Erythroblast (primary cell): ENCODE results near the gene THSD4.

ENCODE experiments used
- GATA1 ChIP-seq: IDR thresholded peaks from 2 replicates; pipeline ENCODE4 v1.6.1; 2011; ENCODE audit warnings: low read depth, mild to moderate bottlenecking, control low read depth, low read length, moderate library complexity
- POLR2A ChIP-seq: IDR thresholded peaks from 2 replicates; pipeline ENCODE4 v1.6.1; 2011; ENCODE audit warnings: mild to moderate bottlenecking, low read length

- TF ChIP-seq POLR2A: no peak
- TF ChIP-seq GATA1: no peak
Observed at GRCh38 chr15:71294911-71295602, 179.8 kb downstream of the THSD4 start.
